ENCODE data around the gene NLRP14. TPM values are rescaled to one million over a fixed set of nuclear protein-coding genes. Genes with fewer than 3 reads are reported as not detected.

Gene NLRP14
- total and polyA plus RNA-seq, 3 experiments from 2014 or later = not detected

DNA sequence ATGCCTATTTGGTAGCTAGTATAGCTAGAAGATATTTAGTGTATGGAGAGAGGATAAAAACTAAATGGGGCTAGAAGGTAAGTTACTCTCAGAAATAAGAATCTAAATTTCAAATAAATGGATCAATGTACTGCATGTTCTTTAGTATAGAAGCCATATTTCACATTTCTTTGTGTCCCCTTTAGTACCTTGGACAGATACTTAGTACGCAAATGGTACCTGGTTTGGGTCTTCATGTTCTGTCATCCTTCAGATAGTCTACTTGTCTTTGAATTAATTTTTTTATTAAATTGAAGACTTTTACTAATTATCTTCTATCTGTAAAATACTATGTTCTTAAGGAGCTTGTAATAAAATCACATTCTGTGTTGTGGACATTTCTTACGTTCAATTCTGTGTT is 42.3 kb downstream of the NLRP14 start:
- no peaks in the 10 kb centered on the region for H3K4me1 Mint-ChIP-seq
- H3K4me3 ChIP-seq (ENCODE audit: low read length) = no peak overlapping the region
- DNase-seq = no peak
- H3K4me3 Mint-ChIP-seq = no peak overlapping the region
- no peaks in the 10 kb centered on the region for H3K4me1 ChIP-seq (ENCODE audit: insufficient read depth, low read length)
- H3K36me3 Mint-ChIP-seq = no peaks in the 10 kb centered on the region
- POLR2A ChIA-PET = no interaction called here
- no peaks in the 10 kb centered on the region for H3K36me3 ChIP-seq (ENCODE audit: insufficient read depth, low read length)
- peaks cover 0 to 8% (median 3%) of the 10 kb centered on the region in 5 donors for H3K9me3 Mint-ChIP-seq
- no peak overlapping the region for H3K27ac ChIP-seq (ENCODE audit: low read depth, low read length)
- H3K27me3 ChIP-seq (ENCODE audit: insufficient read depth, low read length, poor library complexity, severe bottlenecking) = no peaks in the 10 kb centered on the region
- no peaks in the 10 kb centered on the region for H3K9me3 ChIP-seq (ENCODE audit: low read length)
- CTCF ChIA-PET = no interaction called here
- peaks cover 0 to 6% of the 10 kb centered on the region in 2 donors for H3K27me3 Mint-ChIP-seq
- H3K27ac Mint-ChIP-seq = no peak overlapping the region

GRCh38 chr11:7072401-7073028 is 52.2 kb downstream of the NLRP14 start:
- no peaks in the 10 kb centered on the region for H3K27me3 ChIP-seq (ENCODE audit: insufficient read depth, low read length, poor library complexity, severe bottlenecking)
- Mint-ChIP-seq H3K9me3 (peaks cover 0 to 4% (median 2%) of the 10 kb centered on the region in 5 donors), H3K4me3 (no peak overlapping the region), H3K36me3 (no peaks in the 10 kb centered on the region), H3K27me3 (peaks cover 0 to 9% of the 10 kb centered on the region in 2 donors), H3K4me1 (no peaks in the 10 kb centered on the region), H3K27ac (no peak overlapping the region)
- H3K4me3 ChIP-seq (ENCODE audit: low read length) = no peak overlapping the region
- no peaks in the 10 kb centered on the region for H3K9me3 ChIP-seq (ENCODE audit: low read length)
- no peak for DNase-seq
- no peak overlapping the region for H3K27ac ChIP-seq (ENCODE audit: low read depth, low read length)
- ChIA-PET CTCF (no interaction called here), POLR2A (no interaction called here)
- no peaks in the 10 kb centered on the region for H3K36me3 ChIP-seq (ENCODE audit: insufficient read depth, low read length)
- H3K4me1 ChIP-seq (ENCODE audit: insufficient read depth, low read length) = no peaks in the 10 kb centered on the region

DNA sequence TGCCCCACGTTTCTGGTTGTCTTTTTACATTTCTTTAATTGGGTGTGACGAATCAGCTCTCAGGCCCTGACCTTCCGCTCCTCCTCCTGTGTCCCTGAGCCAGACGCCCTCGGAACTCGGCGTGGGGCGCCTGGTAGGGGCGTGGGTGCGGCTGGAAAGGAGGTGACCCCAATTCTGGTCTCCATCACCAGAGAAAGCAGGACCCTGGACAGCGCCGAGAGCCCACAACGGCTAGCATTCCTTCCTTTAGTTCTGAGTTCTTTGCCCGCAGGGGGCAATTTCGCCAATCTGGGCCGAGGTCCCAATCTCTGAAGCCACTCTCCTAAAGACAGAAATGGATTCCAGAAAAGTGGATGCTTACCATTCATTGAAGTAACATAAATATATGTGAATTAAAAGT is 56.8 kb downstream of the NLRP14 start:
- Histone ChIP-seq H3K27me3 (ENCODE audit: insufficient read depth, low read length, poor library complexity, severe bottlenecking) (no peaks in the 10 kb centered on the region), H3K4me1 (ENCODE audit: insufficient read depth, low read length) (no peaks in the 10 kb centered on the region), H3K9me3 (ENCODE audit: low read length) (no peaks in the 10 kb centered on the region), H3K27ac (ENCODE audit: low read depth, low read length) (no peak overlapping the region), H3K36me3 (ENCODE audit: insufficient read depth, low read length) (no peaks in the 10 kb centered on the region), H3K4me3 (ENCODE audit: low read length) (no peak overlapping the region)
- no peak for DNase-seq
- H3K4me3 Mint-ChIP-seq = no peak overlapping the region
- no peaks in the 10 kb centered on the region for H3K4me1 Mint-ChIP-seq
- peaks cover 4 to 11% (median 7%) of the 10 kb centered on the region in 5 donors for H3K9me3 Mint-ChIP-seq
- H3K27me3 Mint-ChIP-seq = peaks cover 9% of the 10 kb centered on the region in 2 donors
- POLR2A ChIA-PET = no interaction called here
- no peak overlapping the region for H3K27ac Mint-ChIP-seq
- H3K36me3 Mint-ChIP-seq = no peaks in the 10 kb centered on the region
- CTCF ChIA-PET = no interaction called here

DNA sequence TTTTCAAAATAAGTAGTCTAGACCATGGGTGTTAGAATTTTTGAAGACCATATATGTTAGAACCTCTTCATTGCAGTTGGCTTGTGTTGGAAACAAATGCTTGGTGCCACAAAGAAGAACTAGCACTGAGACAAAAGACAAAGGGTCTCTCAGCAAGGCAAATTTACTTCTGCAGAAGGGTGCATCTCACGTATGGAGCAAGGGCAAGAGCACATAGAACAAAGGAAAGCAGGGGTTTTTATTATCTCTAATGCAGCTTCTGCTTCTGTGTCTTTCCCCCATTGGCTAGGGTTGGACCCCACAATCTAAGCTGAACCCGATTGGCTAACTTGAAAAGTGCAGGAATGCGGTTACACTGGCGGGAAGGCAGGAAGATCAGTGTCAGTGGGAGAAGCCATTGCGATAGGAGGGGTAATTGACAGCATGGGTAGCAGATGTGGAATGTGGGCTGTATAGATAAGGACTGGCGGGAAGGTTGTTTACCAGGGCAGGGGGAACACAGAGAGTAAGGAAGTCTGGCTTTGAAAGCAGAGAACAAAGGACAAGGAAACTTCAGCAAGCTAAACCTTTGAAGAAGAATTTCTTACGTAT is 59.4 kb downstream of the NLRP14 start:
- Mint-ChIP-seq H3K36me3 (no peaks in the 10 kb centered on the region), H3K27me3 (peaks cover 12 to 13% of the 10 kb centered on the region in 2 donors)

DNA sequence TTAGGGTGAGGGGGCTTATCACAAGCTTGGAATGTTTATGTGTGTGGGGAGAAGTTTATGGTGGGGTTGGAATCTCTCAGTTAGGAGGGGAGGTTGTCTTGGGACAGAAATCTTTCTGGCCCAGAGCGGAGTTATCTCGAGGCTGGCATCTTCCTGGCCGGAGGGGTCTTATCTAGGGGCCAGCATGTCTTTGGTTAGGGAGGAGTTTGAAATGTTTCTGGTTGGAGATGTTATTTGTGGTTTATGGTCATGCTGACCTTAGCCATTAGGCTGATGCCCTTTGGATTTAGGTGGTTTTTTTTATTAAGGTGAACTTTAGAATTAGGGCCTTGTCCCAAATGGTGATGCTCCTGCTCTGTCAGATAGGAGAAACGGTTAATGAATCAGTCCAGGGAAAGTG is 60.6 kb downstream of the NLRP14 start:
- no peak for DNase-seq
- peaks cover 4 to 11% (median 7%) of the 10 kb centered on the region in 5 donors for H3K9me3 Mint-ChIP-seq
- POLR2A ChIA-PET = no interaction called here
- H3K4me1 Mint-ChIP-seq = no peaks in the 10 kb centered on the region
- Histone ChIP-seq H3K27me3 (ENCODE audit: insufficient read depth, low read length, poor library complexity, severe bottlenecking) (no peaks in the 10 kb centered on the region), H3K27ac (ENCODE audit: low read depth, low read length) (no peak overlapping the region), H3K9me3 (ENCODE audit: low read length) (no peaks in the 10 kb centered on the region), H3K36me3 (ENCODE audit: insufficient read depth, low read length) (no peaks in the 10 kb centered on the region), H3K4me1 (ENCODE audit: insufficient read depth, low read length) (no peaks in the 10 kb centered on the region), H3K4me3 (ENCODE audit: low read length) (no peak overlapping the region)
- CTCF ChIA-PET = no interaction called here
- H3K27ac Mint-ChIP-seq = no peak overlapping the region
- peaks cover 9 to 12% of the 10 kb centered on the region in 2 donors for H3K27me3 Mint-ChIP-seq
- no peak overlapping the region for H3K4me3 Mint-ChIP-seq
- no peaks in the 10 kb centered on the region for H3K36me3 Mint-ChIP-seq

More for the DNA sequence above, 59.4 kb downstream of the NLRP14 start:
- Histone ChIP-seq H3K27me3 (ENCODE audit: insufficient read depth, low read length, poor library complexity, severe bottlenecking) (no peaks in the 10 kb centered on the region), H3K27ac (ENCODE audit: low read depth, low read length) (no peak overlapping the region), H3K4me3 (ENCODE audit: low read length) (no peak overlapping the region), H3K36me3 (ENCODE audit: insufficient read depth, low read length) (no peaks in the 10 kb centered on the region), H3K4me1 (ENCODE audit: insufficient read depth, low read length) (no peaks in the 10 kb centered on the region), H3K9me3 (ENCODE audit: low read length) (no peaks in the 10 kb centered on the region)
- H3K9me3 Mint-ChIP-seq = peaks cover 4 to 11% (median 7%) of the 10 kb centered on the region in 5 donors
- no peak overlapping the region for H3K27ac Mint-ChIP-seq
- DNase-seq = no peak
- H3K4me3 Mint-ChIP-seq = no peak overlapping the region
- POLR2A ChIA-PET = no interaction called here
- CTCF ChIA-PET = no interaction called here
- no peaks in the 10 kb centered on the region for H3K4me1 Mint-ChIP-seq

- no peak for DNase-seq
- H3K27ac ChIP-seq (ENCODE audit: low read depth, low read length) = no peak overlapping the region
- H3K36me3 ChIP-seq (ENCODE audit: insufficient read depth, low read length) = no peaks in the 10 kb centered on the region
- Mint-ChIP-seq H3K9me3 (peaks cover 4 to 11% (median 7%) of the 10 kb centered on the region in 5 donors), H3K4me3 (no peak overlapping the region), H3K27me3 (peaks cover 9 to 12% of the 10 kb centered on the region in 2 donors), H3K27ac (no peak overlapping the region), H3K4me1 (no peaks in the 10 kb centered on the region), H3K36me3 (no peaks in the 10 kb centered on the region)
- CTCF ChIA-PET = no interaction called here
- POLR2A ChIA-PET = no interaction called here
- no peaks in the 10 kb centered on the region for H3K4me1 ChIP-seq (ENCODE audit: insufficient read depth, low read length)
- H3K4me3 ChIP-seq (ENCODE audit: low read length) = no peak overlapping the region
- no peaks in the 10 kb centered on the region for H3K27me3 ChIP-seq (ENCODE audit: insufficient read depth, low read length, poor library complexity, severe bottlenecking)
- H3K9me3 ChIP-seq (ENCODE audit: low read length) = no peaks in the 10 kb centered on the region
Observed at GRCh38 chr11:7081441-7081840, 61.2 kb downstream of the NLRP14 start.

GRCh38 chr11:7088921-7089320 is 68.6 kb downstream of the NLRP14 start, which contains the start of gene RBMXL2:
Gene RBMXL2, plus strand, starts transcription at chr11:7088998. Its CDS starts 123 bp downstream, at chr11:7089121.
- H3K4me1 ChIP-seq (ENCODE audit: insufficient read depth, low read length) = no peaks in the 10 kb centered on the region
- H3K4me1 Mint-ChIP-seq = no peaks in the 10 kb centered on the region
- H3K9me3 Mint-ChIP-seq = no peaks in the 10 kb centered on the region
- H3K4me3 Mint-ChIP-seq = no peak within 1 kb of the TSS
- no peaks in the 10 kb centered on the region for H3K9me3 ChIP-seq (ENCODE audit: low read length)
- H3K27me3 ChIP-seq (ENCODE audit: insufficient read depth, low read length, poor library complexity, severe bottlenecking) = no peaks in the 10 kb centered on the region
- no peak within 1 kb of the TSS for H3K4me3 ChIP-seq (ENCODE audit: low read length)
- H3K36me3 Mint-ChIP-seq = no peaks in the 10 kb centered on the region
- ChIA-PET CTCF (no interaction called here), POLR2A (no interaction called here)
- no peak within 1 kb of the TSS for H3K27ac ChIP-seq (ENCODE audit: low read depth, low read length)
- H3K27ac Mint-ChIP-seq = no peak within 1 kb of the TSS
- DNase-seq = no peak
- peaks cover 5 to 22% of the 10 kb centered on the region in 2 donors for H3K27me3 Mint-ChIP-seq
- no peaks in the 10 kb centered on the region for H3K36me3 ChIP-seq (ENCODE audit: insufficient read depth, low read length)

DNA sequence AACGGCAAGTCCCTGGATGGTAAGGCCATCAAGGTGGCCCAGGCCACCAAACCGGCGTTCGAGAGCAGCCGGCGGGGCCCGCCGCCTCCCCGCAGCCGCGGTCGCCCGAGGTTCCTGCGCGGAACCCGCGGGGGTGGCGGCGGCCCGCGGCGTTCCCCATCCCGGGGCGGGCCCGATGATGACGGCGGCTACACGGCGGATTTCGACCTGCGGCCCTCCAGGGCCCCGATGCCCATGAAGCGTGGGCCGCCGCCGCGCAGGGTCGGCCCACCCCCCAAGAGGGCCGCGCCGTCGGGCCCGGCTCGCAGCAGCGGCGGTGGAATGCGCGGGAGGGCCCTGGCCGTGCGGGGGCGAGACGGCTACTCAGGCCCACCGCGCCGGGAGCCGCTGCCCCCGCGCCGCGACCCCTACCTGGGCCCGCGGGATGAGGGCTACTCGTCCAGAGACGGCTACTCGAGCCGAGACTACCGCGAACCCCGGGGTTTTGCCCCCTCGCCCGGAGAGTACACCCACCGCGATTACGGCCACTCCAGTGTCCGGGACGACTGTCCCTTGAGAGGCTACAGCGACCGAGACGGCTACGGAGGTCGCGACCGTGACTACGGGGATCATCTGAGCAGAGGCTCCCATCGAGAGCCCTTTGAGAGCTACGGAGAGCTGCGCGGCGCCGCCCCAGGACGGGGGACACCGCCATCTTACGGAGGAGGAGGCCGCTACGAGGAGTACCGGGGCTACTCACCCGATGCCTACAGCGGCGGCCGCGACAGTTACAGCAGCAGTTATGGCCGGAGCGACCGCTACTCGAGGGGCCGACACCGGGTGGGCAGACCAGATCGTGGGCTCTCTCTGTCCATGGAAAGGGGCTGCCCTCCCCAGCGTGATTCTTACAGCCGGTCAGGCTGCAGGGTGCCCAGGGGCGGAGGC is 69.3 kb downstream of the NLRP14 start:
- Histone ChIP-seq H3K27ac (ENCODE audit: low read depth, low read length) (no peak overlapping the region), H3K4me3 (ENCODE audit: low read length) (no peak overlapping the region), H3K9me3 (ENCODE audit: low read length) (no peaks in the 10 kb centered on the region), H3K36me3 (ENCODE audit: insufficient read depth, low read length) (no peaks in the 10 kb centered on the region), H3K4me1 (ENCODE audit: insufficient read depth, low read length) (no peaks in the 10 kb centered on the region), H3K27me3 (ENCODE audit: insufficient read depth, low read length, poor library complexity, severe bottlenecking) (no peaks in the 10 kb centered on the region)
- Mint-ChIP-seq H3K27me3 (peaks cover 5 to 24% of the 10 kb centered on the region in 2 donors), H3K27ac (no peak overlapping the region), H3K9me3 (no peaks in the 10 kb centered on the region), H3K4me3 (no peak overlapping the region), H3K4me1 (no peaks in the 10 kb centered on the region), H3K36me3 (no peaks in the 10 kb centered on the region)
- DNase-seq = no peak
- ChIA-PET POLR2A (no interaction called here), CTCF (no interaction called here)
